ENCODE measurements around the gene TAF6. TPM values are rescaled to one million over a fixed set of nuclear protein-coding genes. Genes with fewer than 3 reads are reported as not detected.

Gene TAF6
- total and polyA plus RNA-seq, 2 experiments from 2014 or later: 56.3 to 141 TPM

DNA sequence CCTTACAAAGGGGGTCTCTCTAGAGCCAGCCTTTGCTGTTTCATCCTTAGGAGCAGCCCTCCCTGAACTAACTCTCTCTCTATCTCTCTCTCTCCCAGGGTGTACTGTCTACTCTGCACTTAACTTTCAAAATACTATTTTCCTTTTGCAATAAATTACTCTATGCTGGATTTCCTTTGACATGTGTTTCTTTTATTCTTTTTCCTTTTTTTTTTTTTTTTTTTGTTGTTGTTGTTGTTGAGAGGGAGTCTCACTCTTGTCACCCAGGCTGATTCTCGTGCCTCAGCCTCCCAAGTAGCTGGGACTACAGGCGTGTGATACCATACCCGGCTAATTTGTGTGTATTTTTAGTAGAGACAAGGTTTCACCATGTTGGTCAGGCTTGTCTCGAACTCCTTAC, 36.2 kb downstream of the TAF6 start:
- Histone ChIP-seq H2AFZ (no peak overlapping the region), H3K36me3 (ENCODE audit: insufficient read depth) (peaks cover 19% of the 10 kb centered on the region), H3K9me2 (ENCODE audit: insufficient read depth) (no peaks in the 10 kb centered on the region), H3K4me3 (peak overlapping the region; percentile 94; the same call in 1 of the 2 replicates), H3K27ac (ENCODE audit: low read depth) (peak overlapping the region; percentile 62), H3K27me3 (ENCODE audit: insufficient read depth) (no peaks in the 10 kb centered on the region), H3K79me2 (replicated peaks; ENCODE audit: insufficient read depth) (peaks cover 33% of the 10 kb centered on the region), H3K4me1 (ENCODE audit: insufficient read depth) (peaks cover 15% of the 10 kb centered on the region), H3F3A (replicated peaks; ENCODE audit: low read depth) (peaks cover 20% of the 10 kb centered on the region), H4K20me1 (replicated peaks; ENCODE audit: insufficient read depth) (peaks cover 20% of the 10 kb centered on the region), H3K4me2 (peak overlapping the region; percentile 37)
- H3K27me3 Mint-ChIP-seq (ENCODE audit: insufficient read depth, low read depth, poor library complexity): peaks cover 16% of the 10 kb centered on the region
- peaks cover 30% of the 10 kb centered on the region for H3K36me3 Mint-ChIP-seq (ENCODE audit: low read depth)
- H3K9me3 Mint-ChIP-seq: peaks cover 9% of the 10 kb centered on the region; the same call in 2 of the 3 replicates
- peak overlapping the region; percentile 95 for H3K27ac Mint-ChIP-seq
- DNase-seq (ENCODE audit: low spot score): no peak
- TF ChIP-seq ZNF114 (CRISPR knock-in tag; IDR thresholded peaks at IDR 0.05): no peak
- no peak for TF ChIP-seq ZNF331 (CRISPR knock-in tag; IDR thresholded peaks at IDR 0.05; ENCODE audit: low read depth)
- TF ChIP-seq POLR2AphosphoS5 (IDR thresholded peaks at IDR 0.05; ENCODE audit: low read depth): no peak
- TF ChIP-seq, protein P1, sequence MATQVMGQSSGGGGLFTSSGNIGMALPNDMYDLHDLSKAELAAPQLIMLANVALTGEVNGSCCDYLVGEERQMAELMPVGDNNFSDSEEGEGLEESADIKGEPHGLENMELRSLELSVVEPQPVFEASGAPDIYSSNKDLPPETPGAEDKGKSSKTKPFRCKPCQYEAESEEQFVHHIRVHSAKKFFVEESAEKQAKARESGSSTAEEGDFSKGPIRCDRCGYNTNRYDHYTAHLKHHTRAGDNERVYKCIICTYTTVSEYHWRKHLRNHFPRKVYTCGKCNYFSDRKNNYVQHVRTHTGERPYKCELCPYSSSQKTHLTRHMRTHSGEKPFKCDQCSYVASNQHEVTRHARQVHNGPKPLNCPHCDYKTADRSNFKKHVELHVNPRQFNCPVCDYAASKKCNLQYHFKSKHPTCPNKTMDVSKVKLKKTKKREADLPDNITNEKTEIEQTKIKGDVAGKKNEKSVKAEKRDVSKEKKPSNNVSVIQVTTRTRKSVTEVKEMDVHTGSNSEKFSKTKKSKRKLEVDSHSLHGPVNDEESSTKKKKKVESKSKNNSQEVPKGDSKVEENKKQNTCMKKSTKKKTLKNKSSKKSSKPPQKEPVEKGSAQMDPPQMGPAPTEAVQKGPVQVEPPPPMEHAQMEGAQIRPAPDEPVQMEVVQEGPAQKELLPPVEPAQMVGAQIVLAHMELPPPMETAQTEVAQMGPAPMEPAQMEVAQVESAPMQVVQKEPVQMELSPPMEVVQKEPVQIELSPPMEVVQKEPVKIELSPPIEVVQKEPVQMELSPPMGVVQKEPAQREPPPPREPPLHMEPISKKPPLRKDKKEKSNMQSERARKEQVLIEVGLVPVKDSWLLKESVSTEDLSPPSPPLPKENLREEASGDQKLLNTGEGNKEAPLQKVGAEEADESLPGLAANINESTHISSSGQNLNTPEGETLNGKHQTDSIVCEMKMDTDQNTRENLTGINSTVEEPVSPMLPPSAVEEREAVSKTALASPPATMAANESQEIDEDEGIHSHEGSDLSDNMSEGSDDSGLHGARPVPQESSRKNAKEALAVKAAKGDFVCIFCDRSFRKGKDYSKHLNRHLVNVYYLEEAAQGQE (IDR thresholded peaks at IDR 0.05; ENCODE audit: unreplicated experiment): no peak
- TF ChIP-seq, protein P2, sequence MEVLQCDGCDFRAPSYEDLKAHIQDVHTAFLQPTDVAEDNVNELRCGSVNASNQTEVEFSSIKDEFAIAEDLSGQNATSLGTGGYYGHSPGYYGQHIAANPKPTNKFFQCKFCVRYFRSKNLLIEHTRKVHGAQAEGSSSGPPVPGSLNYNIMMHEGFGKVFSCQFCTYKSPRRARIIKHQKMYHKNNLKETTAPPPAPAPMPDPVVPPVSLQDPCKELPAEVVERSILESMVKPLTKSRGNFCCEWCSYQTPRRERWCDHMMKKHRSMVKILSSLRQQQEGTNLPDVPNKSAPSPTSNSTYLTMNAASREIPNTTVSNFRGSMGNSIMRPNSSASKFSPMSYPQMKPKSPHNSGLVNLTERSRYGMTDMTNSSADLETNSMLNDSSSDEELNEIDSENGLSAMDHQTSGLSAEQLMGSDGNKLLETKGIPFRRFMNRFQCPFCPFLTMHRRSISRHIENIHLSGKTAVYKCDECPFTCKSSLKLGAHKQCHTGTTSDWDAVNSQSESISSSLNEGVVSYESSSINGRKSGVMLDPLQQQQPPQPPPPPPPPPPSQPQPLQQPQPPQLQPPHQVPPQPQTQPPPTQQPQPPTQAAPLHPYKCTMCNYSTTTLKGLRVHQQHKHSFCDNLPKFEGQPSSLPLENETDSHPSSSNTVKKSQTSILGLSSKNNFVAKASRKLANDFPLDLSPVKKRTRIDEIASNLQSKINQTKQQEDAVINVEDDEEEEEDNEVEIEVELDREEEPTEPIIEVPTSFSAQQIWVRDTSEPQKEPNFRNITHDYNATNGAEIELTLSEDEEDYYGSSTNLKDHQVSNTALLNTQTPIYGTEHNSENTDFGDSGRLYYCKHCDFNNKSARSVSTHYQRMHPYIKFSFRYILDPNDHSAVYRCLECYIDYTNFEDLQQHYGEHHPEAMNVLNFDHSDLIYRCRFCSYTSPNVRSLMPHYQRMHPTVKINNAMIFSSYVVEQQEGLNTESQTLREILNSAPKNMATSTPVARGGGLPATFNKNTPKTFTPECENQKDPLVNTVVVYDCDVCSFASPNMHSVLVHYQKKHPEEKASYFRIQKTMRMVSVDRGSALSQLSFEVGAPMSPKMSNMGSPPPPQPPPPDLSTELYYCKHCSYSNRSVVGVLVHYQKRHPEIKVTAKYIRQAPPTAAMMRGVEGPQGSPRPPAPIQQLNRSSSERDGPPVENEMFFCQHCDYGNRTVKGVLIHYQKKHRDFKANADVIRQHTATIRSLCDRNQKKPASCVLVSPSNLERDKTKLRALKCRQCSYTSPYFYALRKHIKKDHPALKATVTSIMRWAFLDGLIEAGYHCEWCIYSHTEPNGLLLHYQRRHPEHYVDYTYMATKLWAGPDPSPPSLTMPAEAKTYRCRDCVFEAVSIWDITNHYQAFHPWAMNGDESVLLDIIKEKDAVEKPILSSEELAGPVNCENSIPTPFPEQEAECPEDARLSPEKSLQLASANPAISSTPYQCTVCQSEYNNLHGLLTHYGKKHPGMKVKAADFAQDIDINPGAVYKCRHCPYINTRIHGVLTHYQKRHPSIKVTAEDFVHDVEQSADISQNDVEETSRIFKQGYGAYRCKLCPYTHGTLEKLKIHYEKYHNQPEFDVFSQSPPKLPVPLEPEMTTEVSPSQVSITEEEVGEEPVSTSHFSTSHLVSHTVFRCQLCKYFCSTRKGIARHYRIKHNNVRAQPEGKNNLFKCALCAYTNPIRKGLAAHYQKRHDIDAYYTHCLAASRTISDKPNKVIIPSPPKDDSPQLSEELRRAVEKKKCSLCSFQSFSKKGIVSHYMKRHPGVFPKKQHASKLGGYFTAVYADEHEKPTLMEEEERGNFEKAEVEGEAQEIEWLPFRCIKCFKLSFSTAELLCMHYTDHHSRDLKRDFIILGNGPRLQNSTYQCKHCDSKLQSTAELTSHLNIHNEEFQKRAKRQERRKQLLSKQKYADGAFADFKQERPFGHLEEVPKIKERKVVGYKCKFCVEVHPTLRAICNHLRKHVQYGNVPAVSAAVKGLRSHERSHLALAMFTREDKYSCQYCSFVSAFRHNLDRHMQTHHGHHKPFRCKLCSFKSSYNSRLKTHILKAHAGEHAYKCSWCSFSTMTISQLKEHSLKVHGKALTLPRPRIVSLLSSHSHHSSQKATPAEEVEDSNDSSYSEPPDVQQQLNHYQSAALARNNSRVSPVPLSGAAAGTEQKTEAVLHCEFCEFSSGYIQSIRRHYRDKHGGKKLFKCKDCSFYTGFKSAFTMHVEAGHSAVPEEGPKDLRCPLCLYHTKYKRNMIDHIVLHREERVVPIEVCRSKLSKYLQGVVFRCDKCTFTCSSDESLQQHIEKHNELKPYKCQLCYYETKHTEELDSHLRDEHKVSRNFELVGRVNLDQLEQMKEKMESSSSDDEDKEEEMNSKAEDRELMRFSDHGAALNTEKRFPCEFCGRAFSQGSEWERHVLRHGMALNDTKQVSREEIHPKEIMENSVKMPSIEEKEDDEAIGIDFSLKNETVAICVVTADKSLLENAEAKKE (CRISPR knock-in tag; IDR thresholded peaks at IDR 0.05): no peak
- no peak for TF ChIP-seq CREB1 (CRISPR knock-in tag; IDR thresholded peaks at IDR 0.05; ENCODE audit: low read depth)
- TF ChIP-seq NANOG (IDR thresholded peaks at IDR 0.05; ENCODE audit: borderline replicate concordance): no peak
- TF ChIP-seq, protein P3, sequence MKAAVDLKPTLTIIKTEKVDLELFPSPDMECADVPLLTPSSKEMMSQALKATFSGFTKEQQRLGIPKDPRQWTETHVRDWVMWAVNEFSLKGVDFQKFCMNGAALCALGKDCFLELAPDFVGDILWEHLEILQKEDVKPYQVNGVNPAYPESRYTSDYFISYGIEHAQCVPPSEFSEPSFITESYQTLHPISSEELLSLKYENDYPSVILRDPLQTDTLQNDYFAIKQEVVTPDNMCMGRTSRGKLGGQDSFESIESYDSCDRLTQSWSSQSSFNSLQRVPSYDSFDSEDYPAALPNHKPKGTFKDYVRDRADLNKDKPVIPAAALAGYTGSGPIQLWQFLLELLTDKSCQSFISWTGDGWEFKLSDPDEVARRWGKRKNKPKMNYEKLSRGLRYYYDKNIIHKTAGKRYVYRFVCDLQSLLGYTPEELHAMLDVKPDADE (IDR thresholded peaks at IDR 0.05): no peak
- TF ChIP-seq, protein P4, sequence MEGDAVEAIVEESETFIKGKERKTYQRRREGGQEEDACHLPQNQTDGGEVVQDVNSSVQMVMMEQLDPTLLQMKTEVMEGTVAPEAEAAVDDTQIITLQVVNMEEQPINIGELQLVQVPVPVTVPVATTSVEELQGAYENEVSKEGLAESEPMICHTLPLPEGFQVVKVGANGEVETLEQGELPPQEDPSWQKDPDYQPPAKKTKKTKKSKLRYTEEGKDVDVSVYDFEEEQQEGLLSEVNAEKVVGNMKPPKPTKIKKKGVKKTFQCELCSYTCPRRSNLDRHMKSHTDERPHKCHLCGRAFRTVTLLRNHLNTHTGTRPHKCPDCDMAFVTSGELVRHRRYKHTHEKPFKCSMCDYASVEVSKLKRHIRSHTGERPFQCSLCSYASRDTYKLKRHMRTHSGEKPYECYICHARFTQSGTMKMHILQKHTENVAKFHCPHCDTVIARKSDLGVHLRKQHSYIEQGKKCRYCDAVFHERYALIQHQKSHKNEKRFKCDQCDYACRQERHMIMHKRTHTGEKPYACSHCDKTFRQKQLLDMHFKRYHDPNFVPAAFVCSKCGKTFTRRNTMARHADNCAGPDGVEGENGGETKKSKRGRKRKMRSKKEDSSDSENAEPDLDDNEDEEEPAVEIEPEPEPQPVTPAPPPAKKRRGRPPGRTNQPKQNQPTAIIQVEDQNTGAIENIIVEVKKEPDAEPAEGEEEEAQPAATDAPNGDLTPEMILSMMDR (conservative IDR thresholded peaks at IDR 0.05; ENCODE audit: low read depth in 2 of 2): no peak
- no peak for TF ChIP-seq JUNB (IDR thresholded peaks at IDR 0.05; ENCODE audit: unreplicated experiment)
- no peak for TF ChIP-seq EZH2phosphoT487 (IDR thresholded peaks at IDR 0.05; ENCODE audit: unreplicated experiment)
- no peak for TF ChIP-seq STAT1 (IDR thresholded peaks at IDR 0.05; ENCODE audit: unreplicated experiment)
- no peak for TF ChIP-seq EZH2 (IDR thresholded peaks at IDR 0.05; ENCODE audit: low read depth, unreplicated experiment)
- H3K4me3 Mint-ChIP-seq: peak overlapping the region; percentile 95
- ATAC-seq: peak; percentile 9
- H3K4me1 Mint-ChIP-seq: peaks cover 23% of the 10 kb centered on the region
